ENCODE data around the gene H1-8.

H1-8 gene

GRCh38 chr3:129527262-129527661 lies 15.7 kb upstream of the H1-8 start:
- Mint-ChIP-seq H3K9me3 (no peaks in the 10 kb centered on the region), H3K27ac (peak overlapping the region; percentile 48), H3K27me3 (ENCODE audit: low read depth, poor library complexity) (peaks cover 25% of the 10 kb centered on the region), H3K4me3 (no peak overlapping the region), H3K4me1 (peaks cover 40% of the 10 kb centered on the region), H3K36me3 (ENCODE audit: low read depth) (no peaks in the 10 kb centered on the region)
- DNase-seq: no peak
- no peak for TF ChIP-seq CTCF (IDR thresholded peaks at IDR 0.05)

- H3K27me3 Mint-ChIP-seq (ENCODE audit: low read depth, poor library complexity): peaks cover 25% of the 10 kb centered on the region
- no peak for TF ChIP-seq CTCF (IDR thresholded peaks at IDR 0.05)
- no peak within 1 kb of the TSS for H3K4me3 Mint-ChIP-seq
- H3K9me3 Mint-ChIP-seq: no peaks in the 10 kb centered on the region
- no peak for DNase-seq
- H3K36me3 Mint-ChIP-seq (ENCODE audit: low read depth): no peaks in the 10 kb centered on the region
- H3K4me1 Mint-ChIP-seq: peaks cover 34% of the 10 kb centered on the region
- peak within 1 kb of the TSS; percentile 49 for H3K27ac Mint-ChIP-seq
Measured at GRCh38 chr3:129528589-129529100, 14.3 kb upstream of the H1-8 start, which contains the start of gene RHO. Gene RHO, plus strand, starts transcription at chr3:129528639. Its CDS starts 95 bp downstream, at chr3:129528734.

GRCh38 chr3:129529436-129530210 lies 13.4 kb upstream of the H1-8 start:
- Mint-ChIP-seq H3K36me3 (ENCODE audit: low read depth) (no peaks in the 10 kb centered on the region), H3K9me3 (no peaks in the 10 kb centered on the region), H3K27me3 (ENCODE audit: low read depth, poor library complexity) (peaks cover 21% of the 10 kb centered on the region), H3K27ac (no peak overlapping the region), H3K4me1 (peaks cover 43% of the 10 kb centered on the region), H3K4me3 (no peak overlapping the region)
- TF ChIP-seq CTCF (IDR thresholded peaks at IDR 0.05): no peak
- no peak for DNase-seq

GRCh38 chr3:129530251-129530791 lies 12.7 kb upstream of the H1-8 start:
- H3K4me3 Mint-ChIP-seq: no peak overlapping the region
- H3K9me3 Mint-ChIP-seq: no peaks in the 10 kb centered on the region
- no peak overlapping the region for H3K27ac Mint-ChIP-seq
- no peak for TF ChIP-seq CTCF (IDR thresholded peaks at IDR 0.05)
- H3K36me3 Mint-ChIP-seq (ENCODE audit: low read depth): no peaks in the 10 kb centered on the region
- H3K27me3 Mint-ChIP-seq (ENCODE audit: low read depth, poor library complexity): peaks cover 19% of the 10 kb centered on the region
- DNase-seq: no peak
- peaks cover 50% of the 10 kb centered on the region for H3K4me1 Mint-ChIP-seq

- Mint-ChIP-seq H3K4me1 (peaks cover 54% of the 10 kb centered on the region), H3K36me3 (ENCODE audit: low read depth) (no peaks in the 10 kb centered on the region), H3K9me3 (no peaks in the 10 kb centered on the region), H3K4me3 (no peak overlapping the region), H3K27ac (no peak overlapping the region), H3K27me3 (ENCODE audit: low read depth, poor library complexity) (peaks cover 19% of the 10 kb centered on the region)
- DNase-seq: no peak
- no peak for TF ChIP-seq CTCF (IDR thresholded peaks at IDR 0.05)
Measured at GRCh38 chr3:129530821-129531220, 12.2 kb upstream of the H1-8 start.
